ENCODE data around the gene POLR1E.

POLR1E gene, protein sequence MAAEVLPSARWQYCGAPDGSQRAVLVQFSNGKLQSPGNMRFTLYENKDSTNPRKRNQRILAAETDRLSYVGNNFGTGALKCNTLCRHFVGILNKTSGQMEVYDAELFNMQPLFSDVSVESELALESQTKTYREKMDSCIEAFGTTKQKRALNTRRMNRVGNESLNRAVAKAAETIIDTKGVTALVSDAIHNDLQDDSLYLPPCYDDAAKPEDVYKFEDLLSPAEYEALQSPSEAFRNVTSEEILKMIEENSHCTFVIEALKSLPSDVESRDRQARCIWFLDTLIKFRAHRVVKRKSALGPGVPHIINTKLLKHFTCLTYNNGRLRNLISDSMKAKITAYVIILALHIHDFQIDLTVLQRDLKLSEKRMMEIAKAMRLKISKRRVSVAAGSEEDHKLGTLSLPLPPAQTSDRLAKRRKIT

DNA sequence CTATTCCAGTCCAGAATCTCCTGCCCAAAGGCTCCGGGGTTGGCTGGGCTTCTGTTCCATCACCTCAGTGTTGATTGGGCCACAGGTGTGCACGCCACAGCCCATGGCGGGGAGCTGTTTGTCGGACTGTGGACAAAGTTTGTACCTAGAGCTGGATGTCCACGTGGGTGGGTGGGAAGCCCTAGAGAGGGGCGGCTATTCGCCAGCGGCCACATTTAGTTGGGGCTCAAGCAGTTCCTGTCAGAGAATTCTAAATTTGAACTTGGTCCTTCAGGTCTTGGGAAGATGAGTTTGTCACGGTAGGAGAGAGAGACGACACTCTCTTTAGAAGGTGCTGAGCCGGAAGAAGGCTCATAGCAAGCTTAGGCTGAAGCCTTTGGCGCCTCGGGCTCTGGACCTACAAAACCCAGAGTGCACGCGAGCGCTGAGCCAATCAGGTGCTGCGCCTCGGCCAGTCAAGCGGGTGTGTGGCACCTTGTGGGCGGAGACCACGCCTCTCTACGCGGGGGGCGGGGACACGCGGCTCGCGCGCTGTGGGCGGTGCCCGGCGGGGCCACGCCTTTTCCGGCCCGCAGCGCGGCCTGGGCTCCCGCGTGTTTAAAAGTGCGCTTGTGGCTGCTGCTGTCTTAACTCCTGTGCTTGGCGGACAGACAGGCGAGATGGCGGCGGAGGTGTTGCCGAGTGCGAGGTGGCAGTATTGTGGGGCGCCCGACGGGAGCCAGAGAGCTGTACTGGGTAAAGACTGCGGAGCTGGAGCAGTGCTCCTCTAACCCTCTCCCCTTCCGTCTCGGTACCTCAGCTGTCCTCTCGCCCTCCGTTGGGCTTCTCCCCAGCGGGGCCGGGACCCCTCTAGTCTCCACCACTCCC, at the start of gene POLR1E:
Gene POLR1E (plus strand): TSS at position 560 of the 867 bp plus-strand sequence. CDS start 100 bp downstream, at position 660.
- DNase-seq (ENCODE audit: low read depth) = peak; percentile 88

DNA sequence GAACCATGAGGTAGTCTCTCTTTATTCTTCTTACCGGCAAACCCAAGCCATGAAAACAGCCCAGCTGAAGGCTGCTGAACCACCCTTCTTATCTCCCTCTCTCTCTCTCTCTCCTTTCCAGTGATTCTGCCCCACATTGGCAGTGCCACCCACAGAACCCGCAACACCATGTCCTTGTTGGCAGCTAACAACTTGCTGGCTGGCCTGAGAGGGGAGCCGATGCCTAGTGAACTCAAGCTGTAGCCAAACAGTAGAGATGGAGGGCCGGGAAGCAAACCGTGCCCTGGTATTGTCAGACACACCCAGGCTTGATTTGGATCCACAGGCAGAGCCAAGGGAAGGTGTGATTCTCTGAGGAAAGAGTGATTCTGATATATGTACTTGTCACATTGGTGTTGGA, 49.2 kb upstream of the POLR1E start:
- DNase-seq (ENCODE audit: low read depth) = no peak

DNA sequence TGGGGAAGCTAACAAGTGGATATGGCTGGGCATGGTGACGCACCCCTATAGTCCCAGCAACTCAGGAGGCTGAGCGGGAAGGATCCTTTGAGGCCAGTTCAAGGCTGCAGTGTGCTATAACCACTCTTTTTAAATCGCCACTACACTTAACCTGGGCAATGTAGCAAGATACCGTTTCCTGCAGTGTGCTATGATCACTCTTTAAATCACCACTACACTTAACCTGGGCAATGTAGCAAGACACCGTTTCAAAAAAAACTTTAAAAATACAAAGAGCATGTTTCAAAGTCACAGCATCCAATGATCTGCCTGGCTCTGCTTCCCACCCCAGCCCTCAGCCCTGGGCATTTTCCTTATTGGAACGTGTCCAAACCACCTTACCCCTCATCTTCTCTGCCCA, 48.7 kb upstream of the POLR1E start:
- no peak for DNase-seq (ENCODE audit: low read depth)

DNA sequence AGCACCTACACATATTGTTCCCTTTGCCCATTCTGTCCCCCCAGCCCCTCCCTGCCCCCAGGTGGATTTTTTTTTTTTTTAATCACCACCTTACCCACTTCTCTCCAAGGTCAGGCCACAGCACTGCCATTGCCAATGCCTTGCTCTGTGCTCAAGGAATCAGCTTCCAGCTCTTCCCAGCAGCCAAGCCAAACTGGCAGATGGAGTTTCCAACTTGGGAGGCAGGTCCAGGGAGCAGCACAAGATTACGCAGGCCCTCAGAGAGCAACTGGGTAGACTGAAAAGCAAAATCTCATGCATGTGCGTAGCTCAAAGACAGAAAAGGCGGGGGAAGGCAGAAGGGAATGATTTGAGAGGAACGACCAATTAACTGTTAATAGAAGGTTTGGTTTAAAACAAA, 48.1 kb upstream of the POLR1E start:
- DNase-seq (ENCODE audit: low read depth) = no peak

DNA sequence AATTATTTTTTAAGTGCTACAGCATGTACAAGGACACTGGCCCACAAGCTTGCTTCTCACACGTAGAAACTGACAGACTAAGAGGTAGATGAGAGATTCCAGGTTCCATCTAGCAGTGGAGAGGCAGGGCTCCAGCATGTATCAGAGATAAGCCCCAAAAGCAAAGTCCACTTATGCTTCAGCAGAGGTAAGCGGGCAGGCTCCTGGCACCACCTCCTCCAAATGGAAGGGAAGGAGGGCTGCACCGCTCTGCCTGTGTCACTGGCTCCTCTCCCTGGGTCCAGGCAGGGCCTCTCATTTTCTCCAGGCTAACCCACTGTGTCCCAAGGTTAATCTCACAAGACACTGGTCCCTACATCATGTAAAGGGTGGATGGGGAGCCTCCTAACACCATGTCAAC, 47.4 kb upstream of the POLR1E start:
- no peak for DNase-seq (ENCODE audit: low read depth)

DNA sequence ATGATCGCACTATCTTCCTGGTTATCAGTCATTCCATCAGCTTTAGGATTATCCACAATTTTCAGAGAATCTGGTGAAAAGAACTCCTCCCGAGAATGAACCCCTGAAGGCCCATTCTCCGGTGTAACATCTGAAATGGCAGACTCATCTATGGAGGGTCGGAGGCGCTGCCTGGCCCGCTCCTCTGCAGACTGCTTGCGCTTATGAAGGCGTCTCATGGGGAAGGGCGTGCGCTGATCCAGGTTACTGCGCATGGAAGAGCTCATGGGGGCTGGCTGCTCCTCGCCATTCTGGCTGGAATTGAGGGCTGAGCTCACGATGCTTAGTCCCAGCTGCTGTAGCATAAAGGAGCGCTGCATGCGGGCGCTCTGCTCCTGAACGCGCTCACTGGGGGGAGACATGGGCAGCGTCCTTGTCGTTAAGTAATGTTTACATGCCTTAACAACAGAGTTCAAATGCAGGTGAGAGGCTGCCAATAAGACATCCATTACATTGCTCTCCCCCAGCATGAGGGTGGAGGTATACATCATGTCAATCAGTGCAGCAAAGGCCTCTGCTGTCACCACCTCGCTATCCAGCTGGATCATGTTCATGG, 43.9 kb upstream of the POLR1E start:
- DNase-seq (ENCODE audit: low read depth) = no peak

DNA sequence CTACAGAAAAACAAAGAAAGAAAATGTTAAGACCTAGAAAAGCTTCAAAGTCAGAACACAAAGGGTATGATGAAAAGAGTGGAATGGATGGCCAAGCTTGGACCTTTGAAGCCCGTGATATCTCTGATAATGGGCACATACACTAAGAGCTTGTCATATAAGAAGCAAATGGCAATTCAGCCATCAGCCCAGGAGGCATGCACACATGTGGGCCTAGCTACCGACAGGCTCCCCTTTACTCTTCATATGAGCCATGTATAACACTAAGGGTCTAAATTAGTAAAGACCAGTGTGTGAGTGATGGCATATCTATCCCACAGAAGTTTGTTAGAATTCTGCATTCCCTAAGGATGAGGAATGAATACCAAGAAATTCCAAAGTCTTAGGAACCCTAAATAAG, 43.2 kb upstream of the POLR1E start:
- no peak for DNase-seq (ENCODE audit: low read depth)

DNA sequence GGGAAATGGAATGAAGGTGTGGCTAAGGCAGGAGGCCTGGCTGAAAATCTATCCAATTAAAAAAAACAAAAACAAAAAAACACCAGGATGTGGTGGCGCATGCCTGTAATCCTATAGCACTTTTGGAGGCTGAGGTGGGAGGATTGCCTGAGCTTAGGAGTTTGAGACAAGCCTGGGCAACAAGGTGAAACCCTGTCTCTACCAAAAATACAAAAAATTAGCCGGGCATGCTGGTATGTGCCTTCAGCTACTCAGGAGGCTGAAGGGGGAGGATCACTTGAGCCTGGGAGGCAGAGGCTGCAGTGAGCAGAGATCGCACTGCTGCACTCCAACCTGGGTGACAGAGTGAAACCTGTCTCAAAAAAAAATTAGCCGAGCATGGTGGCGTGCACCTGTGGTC, 42.2 kb upstream of the POLR1E start:
- no peak for DNase-seq (ENCODE audit: low read depth)

DNA sequence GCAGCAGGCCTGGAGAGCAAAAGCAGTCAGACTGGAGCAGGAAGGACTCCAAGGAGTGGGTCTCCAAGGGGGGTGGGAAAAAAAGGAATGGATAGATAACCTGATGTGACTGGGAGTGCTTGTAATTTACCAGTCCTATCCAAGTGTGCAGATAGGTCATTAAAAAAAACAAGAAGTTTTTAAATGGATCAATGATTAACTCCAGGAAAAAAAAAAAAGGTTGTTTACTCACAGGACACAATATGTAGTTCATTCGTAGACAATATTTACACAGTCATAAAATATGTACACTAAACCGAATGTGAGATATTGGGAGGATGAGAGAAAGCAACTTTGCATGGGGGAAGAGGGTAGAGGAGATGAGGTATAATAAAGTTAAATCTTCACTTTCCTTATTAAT, 40.9 kb upstream of the POLR1E start:
- DNase-seq (ENCODE audit: low read depth) = no peak

DNA sequence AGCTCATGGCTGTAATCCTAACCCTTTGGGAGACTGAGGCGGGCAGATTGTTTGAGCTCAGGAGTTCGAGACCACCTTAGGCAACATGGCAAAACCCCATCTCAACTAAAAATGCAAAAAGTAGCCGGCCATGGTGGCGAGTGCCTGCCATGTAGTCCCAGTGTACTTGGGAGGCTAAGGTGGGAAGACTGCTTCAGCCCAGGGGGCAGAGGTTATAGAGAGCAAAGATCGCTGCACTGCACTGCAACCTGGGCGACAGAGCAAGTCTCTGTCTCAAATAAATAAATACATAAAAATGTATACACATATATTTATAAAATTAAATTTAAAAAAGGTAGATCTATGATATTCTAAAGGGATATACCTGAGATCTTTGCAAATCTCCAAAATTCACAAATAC, 39.9 kb upstream of the POLR1E start:
- DNase-seq (ENCODE audit: low read depth) = no peak

DNA sequence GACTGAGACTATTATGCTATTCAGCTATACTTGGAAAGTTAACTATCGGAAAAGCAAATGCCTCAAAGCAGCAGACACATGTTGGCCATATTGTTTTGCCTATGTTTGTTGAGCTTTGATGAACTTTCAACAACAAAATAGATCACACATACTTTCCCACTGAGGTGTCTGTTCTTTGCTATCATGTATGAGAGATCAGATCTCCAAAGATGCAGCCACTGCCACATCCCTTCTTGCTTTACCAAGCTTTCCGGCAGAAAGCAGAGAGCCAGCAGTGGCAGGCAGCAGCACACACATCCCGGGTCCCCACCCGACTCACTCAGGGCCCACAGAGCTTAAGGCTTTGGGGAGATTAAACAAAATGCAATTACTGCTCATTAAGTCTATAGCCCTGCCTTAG, 39.3 kb upstream of the POLR1E start:
- DNase-seq (ENCODE audit: low read depth) = no peak

DNA sequence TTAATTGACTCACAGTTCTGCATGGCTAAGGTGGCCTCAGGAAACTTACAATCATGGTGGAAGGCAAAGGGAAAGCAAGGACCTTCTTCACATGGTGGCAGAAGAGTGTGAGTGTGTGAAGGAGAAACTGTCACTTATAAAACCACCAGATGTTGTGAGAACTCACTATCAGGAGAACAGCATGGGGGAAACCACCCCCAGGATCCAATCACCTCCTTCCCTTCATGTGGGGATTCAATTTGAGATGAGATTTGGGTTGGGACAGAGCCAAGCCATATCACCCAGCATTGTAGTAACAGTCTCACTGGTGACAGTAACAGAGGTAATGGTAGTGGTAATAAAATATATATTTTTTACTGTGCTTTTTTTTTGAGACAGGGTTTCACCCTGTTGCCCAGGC, 38.6 kb upstream of the POLR1E start:
- DNase-seq (ENCODE audit: low read depth) = no peak

DNA sequence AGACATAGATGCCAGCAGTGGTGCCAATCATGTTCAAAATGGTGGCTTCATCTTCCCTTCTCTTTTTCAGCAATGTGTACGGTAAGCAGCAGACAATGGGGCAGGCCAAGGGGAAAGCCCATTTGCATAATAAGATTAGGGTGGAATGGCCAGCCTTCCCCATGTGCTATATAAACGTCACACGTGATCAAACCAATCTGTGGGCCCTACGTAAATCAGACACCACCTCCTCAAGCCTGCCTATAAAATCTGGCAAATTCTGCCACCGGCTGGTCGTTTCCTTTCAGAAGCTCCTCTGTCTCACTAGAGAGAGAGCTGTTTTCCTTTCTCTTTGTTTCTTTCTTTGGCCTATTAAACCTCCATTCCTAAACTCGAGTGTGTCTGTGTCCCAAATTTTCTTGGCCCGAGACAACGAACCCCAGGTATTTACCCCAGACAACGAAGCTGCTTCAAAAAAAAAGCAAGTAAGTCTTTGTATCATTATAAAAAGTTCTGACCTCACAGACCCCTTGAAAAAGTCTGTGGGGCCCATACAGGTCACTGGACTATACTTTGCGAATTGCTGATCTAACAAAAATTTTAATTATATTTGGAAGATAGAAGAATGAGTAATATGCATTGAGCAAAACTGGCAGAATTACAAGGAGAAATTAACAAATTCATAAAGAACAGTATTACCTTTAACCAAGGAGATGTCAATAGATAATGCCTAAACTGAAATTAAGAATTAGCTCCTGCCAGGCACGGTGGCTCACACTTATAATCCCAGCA, 35.7 kb upstream of the POLR1E start:
- DNase-seq (ENCODE audit: low read depth) = no peak

DNA sequence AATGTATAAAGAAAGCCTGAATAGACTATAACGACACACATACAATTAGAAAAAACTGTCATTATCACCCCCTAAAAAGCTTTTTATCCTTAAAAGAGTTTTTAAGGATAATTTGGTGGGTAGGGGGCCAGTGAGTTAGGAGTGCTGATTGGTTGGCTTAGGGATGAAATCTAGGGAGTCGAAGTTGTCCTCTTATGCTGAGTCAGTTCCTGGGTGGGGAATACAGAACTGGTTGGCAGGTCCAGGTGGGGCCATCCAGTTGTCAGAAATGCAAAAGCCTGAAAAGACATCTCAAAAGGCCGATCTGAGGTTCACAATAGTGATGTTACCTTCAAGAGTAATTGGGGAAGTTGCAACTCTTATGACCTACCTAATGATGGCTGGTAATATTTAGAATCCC, 34.1 kb upstream of the POLR1E start:
- DNase-seq (ENCODE audit: low read depth) = no peak

DNA sequence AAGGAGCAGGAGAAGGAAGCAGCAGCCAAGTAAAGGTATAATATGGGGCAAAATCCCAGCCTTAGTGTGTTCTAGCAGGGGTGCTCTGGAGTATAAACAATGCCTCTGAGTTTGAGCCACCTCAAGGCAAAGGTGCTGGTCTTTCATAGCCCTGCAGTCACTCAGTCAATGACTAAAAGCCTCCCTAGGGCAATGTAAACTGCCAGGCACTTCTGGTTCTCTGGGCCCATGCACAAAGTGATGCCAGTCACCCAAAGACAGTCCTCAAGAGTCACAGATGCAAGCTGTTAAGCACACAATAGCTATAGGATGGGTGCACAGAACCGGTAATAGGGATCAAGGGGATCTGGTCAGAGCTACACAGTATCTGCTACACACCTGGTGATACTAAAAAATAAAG, 33.1 kb upstream of the POLR1E start:
- DNase-seq (ENCODE audit: low read depth) = no peak

DNA sequence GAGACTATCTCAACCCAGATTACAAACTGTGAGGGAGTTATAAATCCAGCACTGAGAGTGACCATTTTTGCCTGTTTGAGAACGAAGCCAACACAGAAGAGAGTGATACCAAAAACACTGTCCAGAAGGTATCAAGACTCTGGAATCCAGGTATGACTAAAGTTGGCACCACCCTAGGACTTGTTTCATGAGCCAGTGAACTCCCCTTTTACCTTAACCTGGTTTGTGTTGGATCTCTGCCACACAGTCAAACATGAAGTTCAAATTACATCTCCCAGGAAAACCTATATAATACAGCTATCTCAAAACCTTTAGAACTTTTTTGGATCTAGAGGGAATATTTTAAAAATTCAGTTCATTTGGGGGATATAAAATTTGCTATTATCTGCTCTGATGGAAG, 31.9 kb upstream of the POLR1E start:
- DNase-seq (ENCODE audit: low read depth) = no peak

DNA sequence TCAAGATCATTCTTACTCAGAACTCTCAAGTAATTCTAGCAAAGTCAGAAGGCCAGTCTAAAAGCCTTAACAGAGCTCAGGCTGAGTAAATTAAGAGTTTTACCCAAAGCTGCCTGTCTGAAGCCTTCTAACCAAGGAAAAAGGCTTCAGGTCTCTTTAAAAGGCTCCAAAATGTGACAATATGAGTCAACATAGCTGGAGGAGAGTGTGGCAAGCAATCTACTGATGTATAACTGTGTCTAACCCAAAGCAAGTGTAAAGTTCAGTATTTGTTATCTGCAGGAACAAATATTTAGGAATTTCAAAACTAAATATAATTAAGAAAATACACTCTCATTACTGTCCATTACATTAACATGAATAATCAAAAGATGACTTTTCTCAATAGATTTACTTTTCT, 31.5 kb upstream of the POLR1E start:
- DNase-seq (ENCODE audit: low read depth) = no peak

DNA sequence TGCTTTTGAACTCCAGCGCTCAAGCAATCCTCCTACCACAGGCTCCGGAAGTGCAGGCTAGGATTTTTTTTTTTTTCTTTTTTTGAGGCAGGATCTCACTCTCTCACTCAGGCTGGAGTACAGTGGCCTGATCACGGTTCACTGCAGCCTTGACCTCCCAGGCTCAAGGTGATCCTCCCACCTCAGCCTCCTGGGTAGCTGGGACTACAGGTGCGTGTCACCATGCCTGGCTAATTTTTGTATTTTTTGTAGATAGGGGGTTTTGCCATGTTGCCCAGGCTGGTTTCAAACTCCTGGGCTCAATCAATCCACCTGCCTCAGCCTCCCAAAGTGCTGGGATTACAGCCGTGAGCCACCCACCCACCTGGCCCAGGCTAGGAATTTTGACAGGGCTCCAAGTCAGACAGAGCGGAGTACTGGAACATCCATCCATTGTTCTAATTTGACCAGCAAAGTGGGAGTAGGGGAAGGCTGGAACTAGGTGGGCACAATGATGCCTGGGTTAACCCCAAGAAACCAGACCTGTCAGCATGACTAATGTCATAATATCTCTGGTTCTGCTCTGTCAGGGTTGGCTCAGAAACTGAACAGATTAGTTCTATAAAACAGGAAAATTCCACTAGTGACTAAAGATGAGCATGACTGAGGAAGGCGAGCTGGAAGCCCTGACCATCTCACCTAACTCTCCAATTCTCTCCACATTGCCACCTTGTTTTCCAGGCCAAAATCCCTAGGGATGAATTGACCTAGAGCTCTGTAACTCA, 29.7 kb upstream of the POLR1E start:
- DNase-seq (ENCODE audit: low read depth) = no peak

DNA sequence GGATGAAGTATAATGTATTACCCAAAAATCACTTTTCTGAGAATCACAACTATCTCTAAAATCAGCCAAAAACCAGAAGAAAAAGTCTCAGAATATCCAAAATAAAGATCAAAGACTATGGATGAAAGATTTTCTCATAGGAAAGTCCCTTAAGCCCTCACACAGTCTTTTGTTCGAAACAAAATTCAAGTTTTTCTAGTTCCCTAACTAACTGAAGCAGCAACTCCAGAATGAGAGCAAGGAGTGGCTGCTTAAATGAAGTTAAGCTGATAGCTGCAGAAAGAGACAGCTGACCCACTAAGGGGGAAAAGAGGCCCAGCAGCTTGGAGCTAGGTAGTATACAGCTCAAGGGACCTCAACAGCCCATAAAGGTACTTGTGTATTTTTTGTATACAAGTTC, 28.9 kb upstream of the POLR1E start:
- DNase-seq (ENCODE audit: low read depth) = no peak

DNA sequence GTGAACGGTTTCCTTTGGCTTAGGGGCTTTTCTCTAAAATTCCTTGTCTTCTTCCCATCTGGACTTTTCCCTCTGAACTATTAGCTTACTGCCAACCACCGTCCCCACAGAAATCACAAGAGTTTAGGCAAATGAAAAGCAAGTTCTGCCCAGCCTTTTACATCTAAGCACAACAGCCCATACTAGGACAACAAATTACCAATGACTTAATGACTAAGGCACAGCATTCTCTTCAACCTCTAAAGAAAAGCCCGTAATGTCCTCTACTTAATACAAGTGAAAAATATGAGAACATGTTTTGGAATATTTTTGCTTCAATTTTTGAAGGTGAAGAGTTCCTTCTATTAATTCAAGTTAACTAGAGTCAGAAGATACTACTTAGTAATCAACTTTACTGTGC, 21.7 kb upstream of the POLR1E start:
- DNase-seq (ENCODE audit: low read depth) = no peak

All from amniotic epithelial cell (primary cell).